T-helper 17 cell (primary cell): ENCODE measurements around the gene RNF183. TPM values are rescaled to one million over a fixed set of nuclear protein-coding genes. Genes with fewer than 3 reads are reported as not detected.

Experiments
- ATAC-seq: fragments of 150-1000 bp; cut with Tn5 transposase; 2 replicates; pipeline ENCODE4 v1.10.0; 2021; ENCODE audit warnings: mild to moderate bottlenecking, moderate library complexity
- DNase-seq, 3 donors: peaks; one replicate each; pipeline versions ENCODE4 v3.0.0 to v3.0.0-alpha.2; 2020 to 2021
- H3K9me3 ChIP-seq: one replicate; pipeline ENCODE4 v1.7.0; 2013; ENCODE audit warnings: low read length, mild to moderate bottlenecking; ENCODE audit not compliant: control insufficient read depth, poor library complexity, severe bottlenecking
- H3K27ac Mint-ChIP-seq: one replicate; pipeline ENCODE4 v1.8.0; 2022; ENCODE audit warnings: mild to moderate bottlenecking, moderate library complexity, mixed read lengths
- H3K27me3 Mint-ChIP-seq: one replicate; pipeline ENCODE4 v1.8.0; 2022; ENCODE audit warnings: mixed read lengths
- H3K36me3 Mint-ChIP-seq: one replicate; pipeline ENCODE4 v1.8.0; 2022; ENCODE audit warnings: low read depth, mixed read lengths
- H3K4me1 Mint-ChIP-seq: one replicate; pipeline ENCODE4 v1.8.0; 2022; ENCODE audit warnings: mild to moderate bottlenecking, mixed read lengths
- H3K4me3 Mint-ChIP-seq: one replicate; pipeline ENCODE4 v1.8.0; 2022; ENCODE audit warnings: mild to moderate bottlenecking, moderate library complexity, mixed read lengths
- total RNA-seq, 4 donors: library from RNA in 2 of 4; stranded (reverse) in 2 of 4; gene quantifications; one replicate each; pipeline ENCODE4 v1.2.3 and lab custom pipeline; 2022 to 2026

RNF183 gene
- total RNA-seq, 2 donors from 2014 or later, result not detected

DNA sequence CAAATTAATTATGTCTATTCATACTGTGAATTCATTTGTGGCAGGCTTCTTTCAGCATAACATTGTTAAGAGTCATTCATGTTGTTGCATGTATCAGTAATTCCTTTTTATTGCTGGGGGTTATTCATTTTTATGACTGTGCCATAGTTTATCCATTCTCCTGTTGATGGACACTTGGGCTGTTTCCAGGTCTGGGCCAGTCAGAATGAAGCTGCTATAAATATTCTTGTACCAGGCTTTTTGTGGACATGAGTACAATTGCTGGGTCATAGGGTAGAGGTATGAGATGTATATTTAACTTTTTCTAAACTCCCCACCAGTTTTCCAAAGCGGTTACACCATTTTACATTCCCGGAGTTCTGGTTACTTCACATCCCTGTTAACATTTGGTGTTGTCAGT is 14.1 kb downstream of the RNF183 start:
- no peaks in the 10 kb centered on the region for H3K9me3 ChIP-seq
- no peak for DNase-seq
- H3K27ac Mint-ChIP-seq, result peak overlapping the region; percentile 27
- no peaks in the 10 kb centered on the region for H3K27me3 Mint-ChIP-seq
- H3K4me3 Mint-ChIP-seq, result no peak overlapping the region
- no peak for ATAC-seq
- peaks cover 4% of the 10 kb centered on the region for H3K4me1 Mint-ChIP-seq
- H3K36me3 Mint-ChIP-seq, result peaks cover 7% of the 10 kb centered on the region

DNA sequence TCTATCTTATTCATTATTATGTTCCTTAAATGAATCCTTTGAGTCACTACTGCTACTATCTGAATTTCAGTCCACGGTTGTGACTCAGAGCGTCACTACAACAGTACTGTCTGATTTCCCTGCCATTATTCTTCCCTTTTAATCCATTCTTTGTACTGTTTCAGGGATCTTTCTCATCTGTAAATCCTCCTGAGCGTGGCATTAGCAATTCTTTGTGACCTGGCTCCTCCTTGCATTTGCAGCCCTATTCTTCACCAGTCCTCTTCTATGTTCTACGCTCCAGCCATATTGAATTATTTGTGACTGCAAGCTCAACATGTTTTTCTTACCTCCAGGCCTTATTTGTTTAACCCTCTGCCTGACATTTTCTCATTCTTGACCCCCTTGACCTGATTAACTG is 21.8 kb downstream of the RNF183 start:
- Mint-ChIP-seq H3K27ac (peak overlapping the region; percentile 88), H3K27me3 (no peaks in the 10 kb centered on the region), H3K36me3 (peaks cover 18% of the 10 kb centered on the region), H3K4me3 (no peak overlapping the region), H3K4me1 (peaks cover 24% of the 10 kb centered on the region)
- ATAC-seq, result no peak
- DNase-seq, result no peak
- no peaks in the 10 kb centered on the region for H3K9me3 ChIP-seq

DNA sequence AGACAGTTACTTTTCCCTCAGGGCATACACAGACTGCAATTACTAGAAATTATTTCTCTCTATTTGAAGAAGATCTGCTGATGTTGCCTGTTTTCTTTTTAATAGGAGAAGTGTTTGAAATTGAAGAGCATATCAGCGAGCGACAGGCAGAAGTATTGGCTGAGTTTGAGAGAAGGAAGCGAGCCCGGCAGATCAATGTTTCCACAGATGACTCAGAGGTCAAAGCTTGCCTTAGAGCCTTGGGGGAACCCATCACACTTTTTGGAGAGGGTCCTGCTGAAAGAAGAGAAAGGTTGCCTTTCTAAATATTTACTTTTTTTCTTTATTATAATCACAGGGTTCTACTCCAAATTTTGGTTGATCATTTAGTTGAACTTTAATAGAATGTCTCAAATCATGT is 24.3 kb downstream of the RNF183 start:
- no peak for ATAC-seq
- Mint-ChIP-seq H3K27ac (peak overlapping the region; percentile 39), H3K27me3 (no peaks in the 10 kb centered on the region), H3K36me3 (peaks cover 15% of the 10 kb centered on the region), H3K4me1 (peaks cover 28% of the 10 kb centered on the region), H3K4me3 (peak overlapping the region; percentile 3)
- DNase-seq, result no peak
- H3K9me3 ChIP-seq, result no peaks in the 10 kb centered on the region

DNA sequence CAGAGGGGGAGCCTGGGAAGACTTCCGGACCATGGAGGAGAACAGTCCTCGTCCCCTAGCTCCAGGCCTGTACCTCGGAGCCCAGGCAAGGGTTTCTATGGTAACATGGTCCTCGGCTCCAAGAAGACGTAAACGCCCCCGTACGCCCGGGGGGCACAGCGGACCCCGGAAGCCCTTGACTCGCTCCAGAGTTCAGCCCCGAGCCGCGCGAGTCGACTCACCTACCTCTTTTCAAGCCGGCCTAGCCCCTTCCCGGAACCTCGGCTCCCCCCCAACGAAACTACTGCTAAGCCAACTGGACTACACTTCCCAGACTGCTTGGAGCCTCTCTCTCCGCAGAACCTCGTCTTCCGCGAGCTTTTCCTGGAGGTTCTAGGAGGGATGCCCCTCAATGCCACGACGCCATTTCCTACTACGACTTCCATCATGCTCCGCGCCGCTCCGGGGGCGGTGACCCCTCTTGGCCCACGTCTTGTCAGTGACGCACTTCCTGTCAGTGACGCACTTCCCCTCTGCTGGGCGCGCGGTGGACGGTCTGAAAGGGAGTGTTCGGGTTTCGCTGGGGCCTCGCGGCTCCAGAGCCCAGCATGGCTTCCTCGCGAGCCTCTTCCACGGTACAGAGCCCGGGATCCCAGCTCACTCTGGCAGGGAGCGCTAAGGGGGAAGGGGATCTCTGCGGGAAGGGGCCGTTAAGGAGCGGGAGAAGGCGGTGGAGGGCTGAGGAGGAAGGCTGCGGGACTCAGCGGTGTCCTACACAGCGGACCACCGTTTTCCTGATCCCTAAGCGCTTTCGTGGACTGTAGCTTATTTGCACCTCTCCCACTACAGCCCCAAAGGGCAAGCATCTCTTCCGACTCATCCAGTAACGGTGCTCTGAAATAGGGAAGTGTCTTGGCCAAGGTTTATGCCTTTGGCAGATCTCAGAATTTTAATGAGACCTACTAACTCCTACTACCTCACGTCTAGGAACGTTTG is 27.7 kb downstream of the RNF183 start, which contains the start of the genes CDC26 and PRPF4:
TSS of gene CDC26 (minus strand) at position 416 of the 975 bp plus-strand sequence. CDS start 3,065 bp downstream, outside the sequence.
TSS of gene PRPF4 (plus strand) at position 502 of the 975 bp plus-strand sequence. CDS start at position 588, 86 bp downstream.
- Mint-ChIP-seq H3K4me1 (peaks cover 32% of the 10 kb centered on the region), H3K36me3 (peaks cover 16% of the 10 kb centered on the region), H3K4me3 (no peak within 1 kb of the TSS), H3K27me3 (no peaks in the 10 kb centered on the region), H3K27ac (no peak within 1 kb of the TSS)
- DNase-seq (peak; percentile 89 to 90 (median 90)), ATAC-seq (peak; percentile 95)
- no peaks in the 10 kb centered on the region for H3K9me3 ChIP-seq

DNA sequence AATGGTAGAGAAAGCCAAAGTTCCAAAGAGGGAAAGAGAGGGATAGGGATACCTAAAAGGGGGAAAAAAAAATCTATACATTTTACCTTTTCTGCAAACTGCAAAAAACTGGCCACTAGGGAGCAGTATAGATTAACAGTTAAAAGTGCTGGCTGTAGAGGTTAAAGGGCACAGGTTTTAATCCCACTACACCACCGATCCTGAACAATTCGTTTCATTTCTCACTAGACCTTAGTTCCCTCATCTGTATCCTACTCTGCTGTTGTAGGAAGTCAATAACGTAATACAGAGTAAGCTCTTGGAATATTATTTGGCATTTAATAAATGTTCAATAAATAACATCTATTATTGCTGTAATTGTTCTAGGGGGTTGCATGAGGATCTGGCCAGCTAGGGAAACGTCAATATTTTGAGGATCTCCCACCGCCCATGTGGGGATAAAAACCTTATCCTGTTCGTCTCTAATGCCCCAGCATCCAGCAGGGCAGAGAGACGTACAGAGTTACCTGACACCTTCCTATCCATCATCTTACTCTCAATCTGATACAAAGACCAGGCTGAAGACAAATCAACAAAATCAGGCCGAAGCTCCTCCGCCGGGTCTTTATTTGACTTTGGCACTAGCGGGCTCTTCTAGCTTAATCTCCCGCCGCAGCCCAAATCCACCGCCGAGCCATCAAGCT is 28.6 kb downstream of the RNF183 start:
- Mint-ChIP-seq H3K4me1 (peaks cover 29% of the 10 kb centered on the region), H3K4me3 (no peak overlapping the region)

DNA sequence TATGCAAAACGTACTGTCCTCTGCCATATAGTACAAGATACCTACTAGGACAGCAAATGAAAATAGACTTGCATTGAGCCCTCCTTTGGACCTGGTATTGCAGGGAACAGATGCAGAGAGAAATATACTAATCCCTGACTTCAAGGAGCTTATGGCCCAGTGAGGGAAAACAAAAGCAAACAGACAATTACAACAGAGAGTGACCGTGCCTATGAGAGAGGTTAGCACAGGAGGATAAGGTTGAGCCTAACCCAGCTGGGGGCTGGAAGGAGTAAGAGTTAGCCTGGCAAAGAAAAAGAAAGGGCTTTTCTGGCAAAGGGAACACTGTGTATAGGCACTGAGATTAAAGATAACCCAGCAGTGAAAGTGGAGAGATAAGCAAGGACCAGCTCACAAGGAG is 33.3 kb downstream of the RNF183 start:
- H3K4me3 Mint-ChIP-seq, result no peak overlapping the region
- no peaks in the 10 kb centered on the region for H3K9me3 ChIP-seq
- no peaks in the 10 kb centered on the region for H3K27me3 Mint-ChIP-seq
- H3K27ac Mint-ChIP-seq, result peak overlapping the region; percentile 60
- H3K4me1 Mint-ChIP-seq, result peaks cover 24% of the 10 kb centered on the region
- H3K36me3 Mint-ChIP-seq, result peaks cover 13% of the 10 kb centered on the region
- no peak for ATAC-seq
- no peak for DNase-seq

More for the DNA sequence above, 28.6 kb downstream of the RNF183 start:
- Mint-ChIP-seq H3K27ac (no peak overlapping the region), H3K36me3 (peaks cover 13% of the 10 kb centered on the region), H3K27me3 (no peaks in the 10 kb centered on the region)
- no peaks in the 10 kb centered on the region for H3K9me3 ChIP-seq
- ATAC-seq (peak; percentile 28), DNase-seq (no peak)

- DNase-seq (no peak), ATAC-seq (no peak)
- peaks cover 24% of the 10 kb centered on the region for H3K4me1 Mint-ChIP-seq
- no peaks in the 10 kb centered on the region for H3K27me3 Mint-ChIP-seq
- H3K27ac Mint-ChIP-seq, result peak overlapping the region; percentile 60
- no peaks in the 10 kb centered on the region for H3K9me3 ChIP-seq
- H3K4me3 Mint-ChIP-seq, result no peak overlapping the region
- peaks cover 13% of the 10 kb centered on the region for H3K36me3 Mint-ChIP-seq
Observed at GRCh38 chr9:113269355-113269754, 33.8 kb downstream of the RNF183 start.

GRCh38 chr9:113267911-113268566 is 35.1 kb downstream of the RNF183 start:
- no peaks in the 10 kb centered on the region for H3K9me3 ChIP-seq
- Mint-ChIP-seq H3K4me1 (peaks cover 16% of the 10 kb centered on the region), H3K27me3 (no peaks in the 10 kb centered on the region), H3K27ac (no peak overlapping the region), H3K36me3 (peaks cover 13% of the 10 kb centered on the region), H3K4me3 (no peak overlapping the region)
- no peak for DNase-seq
- ATAC-seq, result no peak

DNA sequence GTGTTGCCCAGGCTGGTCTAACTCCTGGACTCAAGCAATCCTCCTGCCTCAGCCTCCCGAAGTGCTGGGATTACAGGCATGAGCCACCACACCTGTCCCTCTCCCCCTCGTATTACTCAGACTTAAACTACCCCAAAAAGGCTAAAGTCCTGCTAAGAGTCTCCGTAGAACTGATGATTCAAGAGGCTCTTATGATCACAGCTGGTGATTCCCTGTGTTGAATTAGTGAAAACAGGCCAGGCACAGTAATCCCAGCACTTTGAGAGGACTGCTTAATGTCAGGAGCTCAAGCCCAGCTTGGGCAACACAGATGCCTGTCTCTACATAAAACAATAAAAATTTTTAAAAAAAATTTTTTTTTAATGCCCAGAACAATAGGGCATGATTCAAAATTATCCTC is 37.0 kb downstream of the RNF183 start:
- DNase-seq (no peak), ATAC-seq (no peak)
- H3K27ac Mint-ChIP-seq, result no peak overlapping the region
- peaks cover 12% of the 10 kb centered on the region for H3K4me1 Mint-ChIP-seq
- H3K4me3 Mint-ChIP-seq, result no peak overlapping the region
- H3K9me3 ChIP-seq, result no peaks in the 10 kb centered on the region
- peaks cover 11% of the 10 kb centered on the region for H3K36me3 Mint-ChIP-seq
- no peaks in the 10 kb centered on the region for H3K27me3 Mint-ChIP-seq

GRCh38 chr9:113261917-113262671 is 41.1 kb downstream of the RNF183 start:
- H3K27ac Mint-ChIP-seq, result no peak overlapping the region
- H3K4me3 Mint-ChIP-seq, result no peak overlapping the region
- H3K4me1 Mint-ChIP-seq, result no peaks in the 10 kb centered on the region
- no peaks in the 10 kb centered on the region for H3K9me3 ChIP-seq
- ATAC-seq (no peak), DNase-seq (no peak)
- H3K27me3 Mint-ChIP-seq, result no peaks in the 10 kb centered on the region
- no peaks in the 10 kb centered on the region for H3K36me3 Mint-ChIP-seq

DNA sequence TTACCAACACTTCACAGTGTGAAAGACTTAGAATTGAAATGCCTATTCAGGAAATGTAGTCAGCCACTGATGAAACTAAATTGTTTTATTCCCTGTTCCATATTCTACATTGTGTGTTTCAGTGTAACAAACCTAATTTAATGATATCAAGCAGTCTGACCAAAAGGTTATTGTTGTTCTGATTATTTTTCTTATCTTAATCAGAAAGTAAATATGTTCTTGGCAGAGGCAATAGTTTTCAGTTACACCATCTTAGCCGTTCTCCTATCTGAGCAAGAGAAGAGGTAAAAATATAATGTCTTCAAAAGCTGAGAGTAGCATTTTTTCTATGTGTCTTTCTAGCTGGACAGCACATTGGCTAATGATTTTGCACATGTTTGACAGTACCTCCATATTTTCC is 44.9 kb downstream of the RNF183 start:
- Mint-ChIP-seq H3K4me1 (no peaks in the 10 kb centered on the region), H3K36me3 (no peaks in the 10 kb centered on the region), H3K27me3 (no peaks in the 10 kb centered on the region), H3K27ac (no peak overlapping the region), H3K4me3 (no peak overlapping the region)
- no peak for ATAC-seq
- DNase-seq, result no peak
- H3K9me3 ChIP-seq, result no peaks in the 10 kb centered on the region

DNA sequence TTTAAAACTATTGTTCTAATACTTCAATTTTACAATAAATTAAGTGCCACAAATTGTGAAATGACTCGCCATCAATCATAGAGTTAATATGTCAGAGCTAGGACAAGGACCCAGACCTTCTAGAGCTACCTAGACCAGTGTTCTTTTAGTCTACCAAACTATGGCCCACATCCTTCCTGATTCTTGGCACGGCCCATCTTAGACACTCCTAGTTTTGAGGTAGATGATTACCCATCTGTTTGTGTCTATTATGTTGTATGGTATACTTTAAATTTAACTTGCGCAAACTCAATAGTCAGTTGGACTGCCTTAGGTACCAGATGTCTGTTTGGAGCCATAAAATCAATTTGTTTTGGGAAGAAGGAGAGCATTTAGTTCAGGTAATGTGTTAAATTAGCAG is 45.3 kb downstream of the RNF183 start:
- Mint-ChIP-seq H3K4me1 (no peaks in the 10 kb centered on the region), H3K4me3 (no peak overlapping the region), H3K36me3 (no peaks in the 10 kb centered on the region), H3K27ac (no peak overlapping the region), H3K27me3 (no peaks in the 10 kb centered on the region)
- no peaks in the 10 kb centered on the region for H3K9me3 ChIP-seq
- ATAC-seq (no peak), DNase-seq (no peak)
